Activated effector memory CD4-positive, alpha-beta T cell treated with Interleukin-2 at 50 U/mL for 16 hours (primary cell): ENCODE measurements around the gene PNPLA6.
"Not testable (repeated sequence)": the region's sequence is repeated elsewhere in the genome, so short reads cannot be mapped to it uniquely, and the experiment has no call there.

Source experiments
- DNase-seq: peaks from one replicate; pipeline ENCODE4 v3.0.0-alpha.2; 2020

Gene PNPLA6

GRCh38 chr19:7556696-7557315 lies 21.3 kb downstream of the PNPLA6 start:
- DNase-seq: no peak

- no peak for DNase-seq
Measured at GRCh38 chr19:7558667-7559066, 23.1 kb downstream of the PNPLA6 start.

GRCh38 chr19:7559102-7559501 lies 23.6 kb downstream of the PNPLA6 start:
- DNase-seq: no peak

GRCh38 chr19:7560255-7560654 lies 24.7 kb downstream of the PNPLA6 start:
- DNase-seq: no peak

DNA sequence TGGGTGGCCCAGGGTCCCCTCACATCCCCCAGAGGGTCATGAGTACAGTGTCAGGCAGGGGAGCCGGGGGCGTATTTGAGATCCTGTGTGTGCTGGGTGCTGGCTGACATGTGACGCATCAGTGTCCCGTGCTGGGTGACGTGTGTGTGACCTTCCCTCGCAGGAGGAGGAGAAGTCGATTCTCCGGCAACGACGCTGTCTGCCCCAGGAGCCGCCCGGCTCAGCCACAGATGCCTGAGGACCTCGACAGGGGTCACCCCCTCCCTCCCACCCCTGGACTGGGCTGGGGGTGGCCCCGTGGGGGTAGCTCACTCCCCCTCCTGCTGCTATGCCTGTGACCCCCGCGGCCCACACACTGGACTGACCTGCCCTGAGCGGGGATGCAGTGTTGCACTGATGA lies 25.8 kb downstream of the PNPLA6 start:
- no peak for DNase-seq

DNA sequence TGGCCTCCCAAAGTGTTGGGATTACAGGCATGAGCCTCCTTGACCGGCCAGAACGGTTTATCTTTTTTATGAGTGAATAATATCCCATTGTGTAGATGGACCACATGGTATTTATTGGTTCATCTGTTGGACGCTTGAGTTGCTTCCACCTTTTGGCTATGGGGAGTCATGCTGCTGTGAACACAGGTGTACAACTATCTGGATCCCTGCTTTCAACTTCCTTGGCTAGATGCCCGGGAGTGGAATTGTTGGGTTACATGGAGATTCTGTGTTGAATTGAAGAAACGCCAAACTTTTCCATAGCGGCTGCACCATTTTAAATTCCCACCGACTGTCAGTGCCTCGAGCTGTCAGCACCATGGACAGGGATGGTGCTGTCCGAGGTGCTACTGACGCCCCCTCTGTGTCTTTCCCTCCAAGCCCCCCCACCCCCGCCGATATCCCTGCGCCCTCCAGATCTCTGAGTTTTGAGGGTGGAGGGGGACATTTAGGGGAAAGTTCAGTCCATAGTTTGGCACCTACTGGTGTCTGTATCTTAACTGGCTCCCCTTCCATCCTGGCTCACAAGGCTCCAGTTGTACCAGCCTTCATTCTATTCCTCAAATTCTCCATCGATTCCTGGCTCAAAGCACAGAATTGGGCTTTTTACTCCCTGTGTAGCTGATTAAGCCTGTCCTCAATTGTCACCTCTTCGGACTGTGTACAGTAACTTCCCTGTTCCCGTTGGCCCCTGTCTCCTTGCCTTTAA lies 27.3 kb downstream of the PNPLA6 start:
- no peak for DNase-seq

- DNase-seq: no peak
Measured at GRCh38 chr19:7564866-7565265, 29.3 kb downstream of the PNPLA6 start.

DNA sequence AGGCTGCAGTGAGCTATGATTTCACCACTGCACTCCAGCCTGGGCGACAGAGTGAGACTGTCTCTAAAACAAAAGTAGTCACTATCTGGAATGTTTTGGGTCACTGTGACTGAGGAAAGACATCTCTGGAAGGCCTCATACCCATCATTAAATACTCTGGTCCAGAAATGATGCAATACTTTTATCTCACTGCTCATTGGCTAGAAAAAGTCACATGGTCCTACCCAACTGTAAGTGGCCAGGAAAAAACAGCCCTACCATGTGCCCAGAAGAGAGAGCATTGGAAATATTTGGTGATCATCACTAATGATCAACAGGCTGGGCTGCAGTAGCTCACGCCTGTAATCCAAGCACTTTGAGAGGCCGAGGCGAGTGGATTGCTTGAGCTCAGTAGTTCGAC lies 29.8 kb downstream of the PNPLA6 start:
- DNase-seq: no peak

- no peak for DNase-seq
Measured at GRCh38 chr19:7570761-7571160, 35.2 kb downstream of the PNPLA6 start.

DNA sequence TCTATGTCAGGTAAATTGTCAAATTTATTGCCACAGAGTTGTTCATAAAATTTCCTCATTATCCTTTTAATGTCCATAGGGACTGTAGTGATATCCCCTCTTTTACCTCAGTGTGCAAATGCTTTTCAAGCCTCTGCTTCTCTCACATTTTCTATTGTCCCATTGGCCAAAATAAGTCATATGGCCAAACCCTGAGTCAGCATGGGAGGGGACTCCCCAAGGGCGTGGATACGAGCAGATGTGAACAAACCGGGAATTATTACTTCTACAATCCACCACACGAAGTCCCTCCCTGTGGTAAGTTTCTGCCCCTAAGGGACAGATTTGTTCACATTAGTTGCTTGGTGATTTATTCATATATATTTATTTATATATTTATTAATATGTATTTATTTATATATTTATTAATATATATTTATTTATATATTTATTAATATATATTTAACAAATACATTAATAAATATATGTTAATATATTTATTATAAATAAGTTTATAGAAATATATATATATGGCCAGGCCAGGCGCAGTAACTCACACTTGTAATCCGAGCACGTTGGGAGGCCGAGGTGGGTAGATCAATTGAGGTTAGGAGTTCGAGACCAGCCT lies 40.0 kb downstream of the PNPLA6 start:
- DNase-seq: no peak

GRCh38 chr19:7577422-7577821 lies 41.9 kb downstream of the PNPLA6 start:
- not testable (repeated sequence) for DNase-seq

- DNase-seq: no peak
Measured at GRCh38 chr19:7578127-7578526, 42.6 kb downstream of the PNPLA6 start.

- DNase-seq: no peak
Measured at GRCh38 chr19:7579182-7579581, 43.7 kb downstream of the PNPLA6 start.

- DNase-seq: no peak
Measured at GRCh38 chr19:7582446-7582845, 46.9 kb downstream of the PNPLA6 start.

DNA sequence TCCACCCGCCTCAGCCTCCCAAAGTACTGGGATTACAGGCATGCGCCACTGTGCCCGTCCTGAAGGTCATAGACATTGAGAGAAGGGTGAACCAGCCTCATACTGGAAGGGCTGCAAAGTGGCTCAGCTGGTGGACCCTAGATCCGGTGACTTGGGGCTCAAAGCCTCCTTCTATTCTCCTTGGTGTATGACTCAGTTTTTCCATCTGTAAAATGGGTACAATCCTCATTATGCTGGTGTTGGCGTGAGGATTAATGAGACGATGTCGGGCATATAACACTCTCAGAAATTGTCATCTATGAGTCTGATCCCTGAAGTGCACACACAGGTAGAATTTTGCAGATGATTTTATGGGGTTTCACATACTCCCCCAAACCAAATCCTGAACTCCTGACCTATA lies 54.3 kb downstream of the PNPLA6 start:
- DNase-seq: no peak

GRCh38 chr19:7590256-7590655 lies 54.7 kb downstream of the PNPLA6 start:
- DNase-seq: no peak

- DNase-seq: peak; percentile 4
Measured at GRCh38 chr19:7595466-7596133, 60.1 kb downstream of the PNPLA6 start, which contains the start of gene CAMSAP3. Gene CAMSAP3 (plus strand): TSS chr19:7595863. CDS start chr19:7596003, 140 bp downstream.

DNA sequence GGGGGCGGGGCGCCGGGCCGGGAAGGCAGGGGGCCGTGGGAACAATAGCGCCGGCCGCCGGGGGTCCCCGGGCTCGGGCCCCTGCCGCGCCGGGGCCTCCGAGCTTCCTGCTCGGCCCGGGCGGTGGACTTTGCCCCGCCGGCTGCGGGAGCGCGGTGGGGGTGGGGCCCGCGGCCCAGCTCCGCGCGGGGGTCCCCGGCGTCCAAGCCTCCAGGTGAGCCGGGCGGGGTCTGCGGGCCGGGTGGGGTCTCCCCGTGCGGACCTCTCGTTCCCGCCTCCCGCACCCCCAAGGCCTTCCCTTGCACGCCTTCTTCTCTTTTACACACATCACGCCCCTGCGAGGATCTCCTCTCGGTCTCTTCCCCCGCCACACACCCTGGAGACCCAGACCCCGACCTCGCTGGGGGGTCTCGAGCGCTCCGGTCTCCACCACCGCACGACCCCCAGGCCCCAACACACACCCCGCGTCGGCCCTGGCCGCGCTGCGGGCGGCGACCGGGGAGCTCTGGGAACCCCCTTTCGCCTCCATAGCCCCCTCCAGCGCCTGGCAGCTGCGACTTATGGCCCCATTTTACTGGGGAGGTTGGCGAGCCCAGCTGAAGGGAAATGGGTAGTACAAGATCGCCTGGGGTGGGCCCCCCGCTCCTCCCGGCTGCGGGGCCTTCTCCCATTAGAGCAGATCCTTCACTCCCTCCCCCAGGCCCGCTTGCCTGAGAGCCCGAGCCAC lies 60.9 kb downstream of the PNPLA6 start:
- no peak for DNase-seq

DNA sequence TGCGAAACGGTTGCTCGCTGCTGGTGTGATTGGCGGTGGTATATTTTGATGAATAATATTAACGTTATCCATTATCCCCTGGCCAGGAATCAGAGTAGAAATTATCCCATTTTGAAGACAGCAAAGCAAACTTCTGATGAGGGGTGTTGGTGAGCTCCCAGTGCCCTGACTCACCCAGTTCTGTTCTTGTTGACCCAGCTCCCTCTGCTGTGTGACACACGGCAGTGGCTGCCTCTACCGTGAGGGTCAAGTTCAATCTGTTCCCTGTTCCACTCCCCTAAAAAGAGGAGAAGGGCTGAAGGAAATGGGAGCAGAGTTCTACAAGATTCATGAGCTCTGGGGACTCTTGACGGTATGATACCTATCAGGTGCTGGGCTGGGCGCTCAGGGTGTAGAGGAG lies 62.2 kb downstream of the PNPLA6 start:
- DNase-seq: no peak

- DNase-seq: no peak
Measured at GRCh38 chr19:7598180-7598579, 62.7 kb downstream of the PNPLA6 start.

GRCh38 chr19:7600721-7601120 lies 65.2 kb downstream of the PNPLA6 start:
- DNase-seq: no peak

- no peak for DNase-seq
Measured at GRCh38 chr19:7602240-7602934, 66.9 kb downstream of the PNPLA6 start.
